ENCODE measurements around the gene IQUB. TPM values are rescaled to one million over a fixed set of nuclear protein-coding genes. Genes with fewer than 3 reads are reported as not detected.
"Not testable (repeated sequence)": the region's sequence is repeated elsewhere in the genome, so short reads cannot be mapped to it uniquely, and the experiment has no call there.

IQUB gene
- polyA plus RNA-seq, 10 donors, result 0.16 to 0.76 (median 0.29) TPM

- DNase-seq, result no peak
These were observed 14.0 kb upstream of the IQUB start for GRCh38 chr7:123548406-123548805.

DNA sequence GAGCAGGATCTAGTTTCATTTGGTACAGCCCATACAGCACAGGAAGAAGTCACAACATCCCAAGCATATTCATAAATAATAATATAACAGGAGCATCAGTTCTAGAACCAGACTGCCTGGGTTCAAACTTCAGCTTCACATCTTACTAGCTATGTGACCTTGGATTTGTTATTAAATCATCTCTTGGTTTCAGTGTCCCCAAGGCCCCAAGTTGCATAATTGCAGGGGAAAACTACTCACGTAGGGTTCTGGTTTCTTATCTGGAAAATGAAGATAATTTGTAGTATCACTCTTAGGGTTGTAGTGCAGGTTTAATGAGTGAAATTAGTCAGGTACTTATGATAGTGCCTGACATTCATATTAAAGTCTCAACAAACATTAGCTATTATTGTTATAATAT, 5.5 kb upstream of the IQUB start:
- DNase-seq, result no peak

DNA sequence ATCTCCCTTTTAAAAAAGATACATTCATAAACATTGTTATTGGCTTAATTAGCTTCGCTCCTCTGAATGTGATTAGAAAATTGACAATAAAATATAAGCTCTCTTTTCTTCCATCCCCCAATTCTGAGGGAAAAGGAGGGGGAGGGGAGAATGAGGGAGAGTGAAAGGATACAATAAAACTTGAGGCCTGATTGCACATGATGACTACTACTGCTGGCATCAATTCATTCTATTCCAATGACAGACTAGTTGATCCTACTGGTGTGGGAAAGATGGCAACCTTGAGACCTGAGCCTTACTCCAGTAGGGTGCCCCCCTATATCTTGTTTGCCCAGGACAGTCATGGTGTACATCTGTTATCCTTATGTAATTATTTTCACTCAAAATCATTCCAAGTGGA, 4.5 kb upstream of the IQUB start:
- DNase-seq, result no peak

GRCh38 chr7:123538189-123538714, 3.9 kb upstream of the IQUB start:
- peak in 1 of 3 donors; percentile 61 for DNase-seq

- DNase-seq, result peak in 1 of 3 donors; percentile 29
These were observed 2.7 kb upstream of the IQUB start for GRCh38 chr7:123537026-123537642.

DNA sequence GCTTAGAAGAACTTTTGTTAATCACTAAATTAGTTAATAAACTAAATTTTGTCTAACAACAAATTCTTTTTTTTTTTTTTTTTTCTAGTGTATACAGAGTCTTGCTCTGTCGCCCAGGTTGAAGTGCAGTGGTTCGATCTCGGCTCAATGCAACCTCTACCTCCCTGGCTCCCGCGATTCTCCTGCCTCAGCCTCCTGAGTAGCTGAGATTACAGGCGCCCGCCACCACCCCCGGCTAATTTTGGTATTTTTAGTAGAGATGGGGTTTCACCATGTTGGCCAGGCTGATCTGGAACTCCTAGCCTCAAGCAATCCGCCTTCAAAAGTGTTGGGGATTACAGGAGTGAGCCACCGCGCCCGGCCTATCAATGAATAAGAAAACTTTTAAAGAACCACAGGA, 1.1 kb upstream of the IQUB start:
- peak in 1 of 3 donors; percentile 5 for DNase-seq

GRCh38 chr7:123533929-123534382, 439 bp downstream of the IQUB start:
- peak in 1 of 3 donors; percentile 2 for DNase-seq

GRCh38 chr7:123533553-123533917, 860 bp downstream of the IQUB start:
- DNase-seq, result no peak

- DNase-seq, result peak; percentile 10 to 30 (median 17)
These were observed 1.4 kb downstream of the IQUB start for GRCh38 chr7:123532788-123533552.

GRCh38 chr7:123532343-123532742, 2.1 kb downstream of the IQUB start:
- DNase-seq, result peak in 1 of 3 donors; percentile 7

- not testable (repeated sequence) for DNase-seq
These were observed 4.3 kb downstream of the IQUB start for GRCh38 chr7:123530035-123530591.

DNA sequence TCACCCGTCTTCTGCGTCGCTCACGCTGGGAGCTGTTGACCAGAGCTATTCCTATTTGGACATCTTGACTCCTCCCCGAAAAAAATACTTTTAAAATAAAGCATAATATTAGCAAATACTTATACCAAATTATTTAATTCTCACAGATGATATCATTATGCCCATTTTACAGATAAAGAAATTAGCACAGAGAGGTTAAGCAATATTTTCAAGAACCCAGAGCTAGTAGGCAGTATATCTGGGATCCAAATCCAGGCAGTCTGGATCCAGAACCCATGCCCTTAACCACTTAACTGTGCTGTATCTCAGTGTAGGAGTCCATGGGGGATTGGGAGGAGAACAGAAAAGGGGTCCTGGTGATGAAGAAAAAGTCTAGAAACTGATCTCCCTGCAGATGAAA, 6.1 kb downstream of the IQUB start:
- DNase-seq, result no peak

DNA sequence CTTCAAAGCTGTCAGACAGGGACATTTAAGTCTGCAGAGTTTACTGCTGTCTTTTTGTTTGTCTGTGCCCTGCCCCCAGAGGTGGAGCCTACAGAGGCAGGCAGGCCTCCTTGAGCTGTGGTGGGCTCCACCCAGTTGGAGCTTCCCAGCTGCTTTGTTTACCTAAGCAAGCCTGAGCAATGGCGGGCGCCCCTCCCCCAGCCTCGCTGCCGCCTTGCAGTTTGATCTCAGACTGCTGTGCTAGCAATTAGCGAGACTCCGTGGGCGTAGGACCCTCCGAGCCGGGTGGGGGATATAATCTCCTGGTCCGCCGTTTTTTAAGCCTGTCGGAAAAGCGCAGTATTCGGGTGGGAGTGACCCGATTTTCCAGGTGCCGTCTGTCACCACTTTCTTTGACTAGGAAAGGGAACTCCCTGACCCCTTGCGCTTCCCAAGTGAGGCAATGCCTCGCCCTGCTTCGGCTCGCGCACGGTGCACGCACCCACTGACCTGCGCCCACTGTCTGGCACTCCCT, 6.6 kb downstream of the IQUB start:
- not testable (repeated sequence) for DNase-seq

- DNase-seq, result not testable (repeated sequence)
These were observed 7.9 kb downstream of the IQUB start for GRCh38 chr7:123526533-123526932.

DNA sequence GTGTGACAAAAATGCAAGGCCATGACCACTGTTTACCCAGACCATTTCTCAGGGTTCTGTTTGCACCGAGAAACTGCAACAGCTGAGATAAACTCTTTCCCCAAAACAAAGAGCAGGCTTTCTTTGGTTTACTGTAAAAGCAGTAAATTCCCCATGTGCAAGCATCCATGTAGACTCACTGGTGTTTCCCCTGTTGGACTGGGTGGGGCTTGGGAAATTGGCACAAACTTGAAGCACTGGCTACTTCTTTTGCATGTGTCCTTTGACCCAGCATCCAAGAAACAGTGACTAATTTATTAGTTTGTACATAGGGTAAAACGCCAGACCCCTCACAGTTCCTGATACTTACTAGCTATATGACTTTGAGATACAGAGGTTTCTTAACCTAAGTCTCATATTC, 12.3 kb downstream of the IQUB start:
- no peak for DNase-seq

DNA sequence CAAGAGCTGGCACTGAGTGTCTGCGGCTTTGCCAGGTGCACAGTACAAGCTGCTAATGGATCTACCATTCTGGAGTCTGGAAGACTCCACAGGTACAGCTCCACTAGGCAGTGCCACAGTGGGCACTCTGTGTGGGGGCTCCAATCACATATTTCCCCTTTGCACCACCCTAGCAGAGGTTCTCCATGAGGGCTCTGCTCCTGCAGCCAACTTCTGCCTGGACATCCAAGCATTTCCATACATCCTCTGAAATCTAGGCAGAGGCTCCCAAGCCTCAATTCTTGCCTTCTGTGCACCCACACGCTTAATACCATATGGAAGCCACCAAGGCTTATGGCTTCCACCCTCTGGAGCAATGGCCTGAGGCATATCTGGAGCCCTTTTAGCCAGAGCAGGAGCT, 29.2 kb downstream of the IQUB start:
- DNase-seq, result no peak

GRCh38 chr7:123502201-123502600, 32.2 kb downstream of the IQUB start:
- no peak for DNase-seq

DNA sequence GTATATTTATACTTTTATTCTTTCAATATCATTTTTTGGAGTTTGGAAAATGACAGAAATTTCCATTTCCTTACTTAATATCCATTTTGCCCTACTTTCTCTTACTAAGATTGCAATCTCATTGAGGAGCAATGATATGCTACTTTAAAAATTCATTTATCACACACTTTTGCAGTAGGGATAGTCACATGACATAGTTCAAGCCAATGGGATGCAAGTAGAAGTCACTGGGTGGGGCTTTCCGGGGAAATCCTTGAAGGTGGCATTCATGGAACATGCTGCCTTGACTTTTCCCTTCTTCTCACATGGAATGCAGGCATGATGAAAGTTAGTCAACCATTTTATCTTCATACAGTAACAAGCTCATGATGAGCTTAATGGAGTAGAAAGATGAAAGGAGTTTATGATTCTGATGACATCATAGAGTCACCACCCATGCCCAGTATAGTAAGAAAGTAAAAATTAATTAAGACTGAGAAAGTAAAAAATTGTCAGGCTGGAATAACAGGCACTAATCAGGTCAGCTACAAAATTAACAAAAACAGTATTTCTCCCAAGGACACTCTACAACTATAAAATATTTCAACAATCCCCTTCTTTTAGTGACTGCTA, 33.4 kb downstream of the IQUB start:
- DNase-seq, result no peak

DNA sequence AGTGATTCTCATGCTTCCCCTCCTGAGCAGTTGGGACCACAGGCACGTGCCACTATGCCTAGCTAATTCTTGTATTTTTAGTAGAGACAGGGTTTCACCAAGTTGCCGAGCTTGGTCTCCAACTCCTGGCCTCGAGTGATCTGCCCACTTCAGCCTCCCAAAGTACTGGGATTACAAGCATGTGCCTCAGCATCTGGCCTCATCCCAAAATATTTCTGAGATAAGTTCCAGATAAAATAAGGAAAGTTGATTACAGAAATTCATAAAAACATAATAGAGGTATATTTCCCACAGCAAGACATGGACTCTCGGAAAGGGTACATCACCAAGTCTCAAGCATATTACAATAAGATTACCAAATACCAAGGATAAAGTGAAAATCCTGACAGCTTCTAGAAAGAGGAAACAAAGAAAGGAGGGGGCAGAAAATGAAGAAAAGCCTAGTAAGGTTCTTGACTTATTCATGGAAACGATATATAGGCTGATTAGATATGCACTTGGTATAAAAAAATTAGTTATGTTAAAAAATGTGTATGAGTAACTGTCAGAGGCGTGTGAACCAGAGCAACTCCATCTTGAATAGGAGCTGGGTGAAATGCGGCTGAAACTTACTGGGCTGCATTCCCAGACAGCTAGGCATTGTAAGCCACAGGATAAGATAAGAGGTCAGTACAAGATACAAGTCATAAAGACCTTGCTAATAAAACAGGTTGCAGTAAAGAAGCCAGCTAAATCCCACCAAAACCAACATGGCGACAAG, 35.0 kb downstream of the IQUB start:
- DNase-seq, result no peak

- DNase-seq, result no peak
These were observed 35.8 kb downstream of the IQUB start for GRCh38 chr7:123498601-123499000.

DNA sequence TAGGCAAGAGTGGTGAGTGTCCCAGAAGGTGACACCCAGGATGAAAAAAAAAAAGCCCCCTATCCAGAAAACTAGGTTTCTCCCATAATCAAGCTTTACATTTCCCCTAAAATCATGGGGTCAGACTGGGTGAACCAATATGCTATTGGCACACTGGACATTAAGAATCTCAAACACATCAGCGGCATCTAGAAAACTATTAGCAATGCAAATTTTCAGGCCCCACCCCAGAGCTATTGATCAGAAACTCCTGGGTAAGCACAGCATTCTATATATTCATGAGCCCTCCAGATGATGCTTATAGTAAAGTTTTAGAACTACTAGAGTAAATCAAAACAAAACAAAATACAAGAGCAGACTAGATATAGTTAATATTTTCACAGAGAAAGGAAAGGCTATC, 36.4 kb downstream of the IQUB start:
- DNase-seq, result no peak

Data from muscle of back (tissue), 11 donors.